GM19372 (cell line): ENCODE data around the gene FRG2.
"Not testable (repeated sequence)": the region's sequence is repeated elsewhere in the genome, so short reads cannot be mapped to it uniquely, and the experiment has no call there.

Source experiments
- ATAC-seq: cut with Tn5 transposase; IDR thresholded peaks from one replicate; pipeline ENCODE4 v1.9.1; 2021; ENCODE audit warnings: mild to moderate bottlenecking, low read depth, moderate library complexity; ENCODE audit not compliant: unreplicated experiment

The FRG2 gene

GRCh38 chr4:190027156-190027555 lies at the start of gene FRG2:
FRG2 (minus strand) TSS chr4:190027256; CDS start chr4:190027204, 52 bp downstream.
- not testable (repeated sequence) for ATAC-seq

- ATAC-seq, result not testable (repeated sequence)
Measured at GRCh38 chr4:190068351-190068750, 41.3 kb upstream of the FRG2 start.

- ATAC-seq, result not testable (repeated sequence)
Measured at GRCh38 chr4:190064805-190065204, 37.7 kb upstream of the FRG2 start.

- not testable (repeated sequence) for ATAC-seq
Measured at GRCh38 chr4:190064342-190064741, 37.3 kb upstream of the FRG2 start, which contains the start of gene DBET. DBET (plus strand) TSS chr4:190064502.

GRCh38 chr4:190058997-190059396 lies 31.9 kb upstream of the FRG2 start:
- not testable (repeated sequence) for ATAC-seq

GRCh38 chr4:190049378-190050239 lies 22.6 kb upstream of the FRG2 start:
- not testable (repeated sequence) for ATAC-seq

GRCh38 chr4:190047627-190048026 lies 20.6 kb upstream of the FRG2 start:
- peak; percentile 62 for ATAC-seq

- not testable (repeated sequence) for ATAC-seq
Measured at GRCh38 chr4:190040873-190041272, 13.8 kb upstream of the FRG2 start.

GRCh38 chr4:190037704-190038388 lies 10.8 kb upstream of the FRG2 start:
- peak; percentile 59 for ATAC-seq

GRCh38 chr4:190031264-190031663 lies 4.2 kb upstream of the FRG2 start:
- not testable (repeated sequence) for ATAC-seq

GRCh38 chr4:190022614-190023281 lies 4.3 kb downstream of the FRG2 start:
- not testable (repeated sequence) for ATAC-seq

- not testable (repeated sequence) for ATAC-seq
Measured at GRCh38 chr4:190021973-190022372, 5.1 kb downstream of the FRG2 start.

- ATAC-seq, result no peak
Measured at GRCh38 chr4:190020790-190021717, 6.0 kb downstream of the FRG2 start.

GRCh38 chr4:190019859-190020463 lies 7.1 kb downstream of the FRG2 start:
- ATAC-seq, result not testable (repeated sequence)

- no peak for ATAC-seq
Measured at GRCh38 chr4:190019023-190019858, 7.8 kb downstream of the FRG2 start.

- no peak for ATAC-seq
Measured at GRCh38 chr4:190018201-190018920, 8.7 kb downstream of the FRG2 start.

GRCh38 chr4:190017357-190018200 lies 9.5 kb downstream of the FRG2 start:
- no peak for ATAC-seq
